HUES48 (cell line): ENCODE data around the gene METTL4.

Experiments used
- H3K27ac ChIP-seq: one replicate; pipeline ENCODE4 v1.7.0; 2013; ENCODE audit warnings: low read depth, low read length, inconsistent platforms
- H3K27me3 ChIP-seq: 2 replicates; pipeline ENCODE4 v1.6.1; 2013; ENCODE audit warnings: mild to moderate bottlenecking, low read length; ENCODE audit not compliant: control insufficient read depth, insufficient read depth
- H3K36me3 ChIP-seq: 2 replicates; pipeline ENCODE4 v1.6.1; 2013; ENCODE audit warnings: low read length; ENCODE audit not compliant: control insufficient read depth, insufficient read depth
- H3K4me1 ChIP-seq: 2 replicates; pipeline ENCODE4 v1.6.1; 2013; ENCODE audit warnings: mild to moderate bottlenecking, low read length; ENCODE audit not compliant: control insufficient read depth, insufficient read depth
- H3K4me3 ChIP-seq: 2 replicates; pipeline ENCODE4 v1.5.1; 2013; ENCODE audit warnings: mild to moderate bottlenecking, low read depth, low read length
- H3K9ac ChIP-seq: 2 replicates; pipeline ENCODE4 v1.6.1; 2013; ENCODE audit warnings: mild to moderate bottlenecking, low read depth, low read length, moderate library complexity
- H3K9me3 ChIP-seq: 2 replicates; pipeline ENCODE4 v1.6.1; 2013; ENCODE audit warnings: low read length; ENCODE audit not compliant: control insufficient read depth, insufficient read depth

METTL4 gene

DNA sequence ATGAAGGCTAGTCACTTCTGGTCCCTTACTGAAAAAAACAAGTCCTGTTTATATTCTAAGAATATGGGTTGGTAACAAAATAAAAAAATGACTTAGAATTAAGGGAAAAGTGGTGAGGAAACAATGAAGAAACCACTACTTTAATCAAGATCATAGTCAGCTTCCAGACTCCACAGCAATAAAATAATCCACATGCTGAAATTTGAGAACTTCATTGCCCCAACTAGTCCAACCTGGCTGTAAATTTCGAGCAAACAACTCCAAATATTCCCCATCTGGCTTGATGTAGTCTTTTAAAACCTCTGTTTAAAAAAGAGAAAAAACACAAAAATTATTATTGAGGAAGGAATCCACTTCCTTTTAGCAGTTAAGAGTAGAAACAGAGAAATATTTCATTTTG, 32.5 kb downstream of the METTL4 start:
- no peaks in the 10 kb centered on the region for H3K9me3 ChIP-seq
- no peak overlapping the region for H3K4me3 ChIP-seq
- no peak overlapping the region for H3K27ac ChIP-seq
- H3K27me3 ChIP-seq, result no peaks in the 10 kb centered on the region
- H3K9ac ChIP-seq, result no peak overlapping the region
- H3K4me1 ChIP-seq, result peaks cover 4% of the 10 kb centered on the region
- H3K36me3 ChIP-seq, result peaks cover 8% of the 10 kb centered on the region; the same call in 1 of the 2 replicates

DNA sequence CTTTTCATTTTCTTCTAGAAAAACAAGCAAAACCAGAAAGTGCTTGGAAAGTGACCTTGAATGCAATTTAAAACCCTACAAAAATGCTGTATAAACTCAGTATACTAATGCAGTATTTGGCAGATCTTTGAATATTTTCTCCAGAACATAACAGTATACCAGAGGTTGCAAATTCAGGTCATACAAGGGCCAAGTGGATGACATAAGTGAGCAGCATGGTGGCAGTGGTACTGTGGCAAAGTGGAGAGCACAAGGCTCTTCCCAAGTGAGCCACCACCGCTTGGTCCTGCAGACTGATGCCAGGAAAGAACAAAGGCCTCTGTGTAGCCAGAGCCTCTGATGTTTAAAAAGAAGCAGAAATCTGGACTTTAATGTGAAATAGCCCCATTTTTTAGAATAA, 33.1 kb downstream of the METTL4 start:
- Histone ChIP-seq H3K36me3 (peaks cover 8% of the 10 kb centered on the region; the same call in 1 of the 2 replicates), H3K9me3 (no peaks in the 10 kb centered on the region), H3K27me3 (no peaks in the 10 kb centered on the region), H3K9ac (no peak overlapping the region), H3K4me3 (no peak overlapping the region), H3K27ac (no peak overlapping the region), H3K4me1 (peaks cover 4% of the 10 kb centered on the region)

DNA sequence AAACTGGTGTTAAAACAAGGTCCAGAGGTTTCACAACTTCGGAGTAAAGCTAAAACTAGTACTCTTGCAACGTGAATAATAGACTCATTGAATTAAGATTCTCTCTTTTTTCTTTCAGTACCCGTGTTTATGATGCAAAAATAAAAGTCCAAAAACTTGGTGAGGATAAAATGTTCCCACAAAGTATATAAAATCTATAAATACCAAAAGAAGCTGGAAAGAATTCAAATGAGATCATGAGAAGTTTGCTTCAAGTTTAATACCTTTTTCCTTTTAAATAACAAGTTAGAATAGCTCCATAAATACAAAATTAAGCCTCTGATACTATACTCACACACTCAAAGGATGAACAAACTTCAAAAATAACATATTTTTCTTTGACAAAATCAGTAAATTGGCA, 34.0 kb downstream of the METTL4 start:
- Histone ChIP-seq H3K27me3 (no peaks in the 10 kb centered on the region), H3K4me3 (no peak overlapping the region), H3K36me3 (peaks cover 8% of the 10 kb centered on the region; the same call in 1 of the 2 replicates), H3K9me3 (peaks cover 8% of the 10 kb centered on the region; the same call in 1 of the 2 replicates), H3K9ac (no peak overlapping the region), H3K4me1 (peaks cover 4% of the 10 kb centered on the region), H3K27ac (no peak overlapping the region)

DNA sequence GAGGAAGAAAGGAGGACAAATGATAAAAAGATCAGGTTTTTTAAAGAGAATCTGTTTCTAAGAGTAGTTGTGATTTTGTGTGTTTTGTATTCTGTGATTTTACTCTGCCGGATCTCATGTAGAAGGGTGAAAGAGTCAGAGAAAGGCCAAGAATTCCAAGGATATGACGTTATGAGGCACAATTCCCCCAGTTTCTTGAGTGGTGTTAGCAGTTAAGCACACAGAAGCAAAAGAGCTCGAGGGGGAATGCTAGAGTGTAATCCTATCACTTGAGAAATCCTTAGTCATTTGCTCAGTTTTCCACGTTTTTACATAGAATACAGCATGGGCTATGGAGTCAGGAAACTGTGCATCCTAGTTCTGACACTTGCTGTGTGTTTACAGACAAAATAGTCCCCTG, 34.8 kb downstream of the METTL4 start:
- Histone ChIP-seq H3K9me3 (peaks cover 10% of the 10 kb centered on the region; the same call in 1 of the 2 replicates), H3K27me3 (no peaks in the 10 kb centered on the region), H3K4me3 (no peak overlapping the region), H3K9ac (no peak overlapping the region), H3K27ac (no peak overlapping the region), H3K36me3 (peaks cover 8% of the 10 kb centered on the region; the same call in 1 of the 2 replicates), H3K4me1 (peaks cover 4% of the 10 kb centered on the region; the same call in 1 of the 2 replicates)

DNA sequence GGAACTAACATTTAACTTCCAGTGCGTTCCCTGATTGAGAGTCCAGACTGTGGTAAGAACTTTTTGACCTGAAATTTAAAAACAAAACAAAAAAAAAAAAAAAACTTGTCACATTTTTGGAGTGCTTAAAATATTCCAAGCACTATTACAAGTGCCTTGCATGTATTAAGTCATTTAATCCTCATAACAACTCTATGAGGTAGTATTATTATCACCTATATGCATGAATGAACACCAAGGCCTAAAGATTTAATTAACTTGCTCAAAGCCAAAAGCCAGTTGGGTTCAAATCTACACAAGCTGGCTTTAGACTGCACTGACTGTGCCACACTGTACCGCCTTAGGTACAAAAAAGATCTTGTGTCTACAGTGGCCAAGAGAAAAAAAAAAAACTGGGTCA, 35.2 kb downstream of the METTL4 start:
- peaks cover 8% of the 10 kb centered on the region; the same call in 1 of the 2 replicates for H3K36me3 ChIP-seq
- H3K4me3 ChIP-seq, result no peak overlapping the region

DNA sequence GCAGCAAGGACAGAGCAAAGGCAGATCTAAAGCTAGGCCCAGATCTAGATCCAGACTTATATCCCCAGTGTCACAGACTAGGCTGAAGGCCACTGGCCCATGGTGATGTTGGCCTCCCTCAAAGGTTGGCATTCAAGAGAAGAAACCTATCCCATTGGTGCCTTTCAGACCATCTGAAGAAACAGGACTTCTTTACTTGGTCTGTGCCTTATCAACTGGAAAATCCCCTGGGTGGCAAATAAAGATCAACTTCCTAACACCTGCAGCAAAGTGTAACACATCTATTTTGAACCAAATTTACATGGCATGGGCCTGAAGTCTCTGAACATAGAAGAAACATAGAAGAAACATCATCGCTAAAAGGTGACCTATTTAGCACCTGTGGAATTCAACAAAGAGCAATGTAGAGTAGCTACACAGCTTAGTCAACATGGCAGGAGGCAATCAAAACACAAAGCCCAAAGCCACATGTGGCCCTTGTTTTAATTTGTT, 35.8 kb downstream of the METTL4 start:
- Histone ChIP-seq H3K27ac (no peak overlapping the region), H3K9me3 (peaks cover 10% of the 10 kb centered on the region; the same call in 1 of the 2 replicates), H3K4me1 (peaks cover 4% of the 10 kb centered on the region; the same call in 1 of the 2 replicates), H3K9ac (no peak overlapping the region), H3K36me3 (peaks cover 8% of the 10 kb centered on the region; the same call in 1 of the 2 replicates), H3K4me3 (no peak overlapping the region), H3K27me3 (no peaks in the 10 kb centered on the region)

More for the DNA sequence above, 35.2 kb downstream of the METTL4 start:
- H3K27ac ChIP-seq, result no peak overlapping the region
- H3K4me1 ChIP-seq, result peaks cover 4% of the 10 kb centered on the region; the same call in 1 of the 2 replicates
- no peaks in the 10 kb centered on the region for H3K27me3 ChIP-seq
- H3K9me3 ChIP-seq, result peaks cover 10% of the 10 kb centered on the region; the same call in 1 of the 2 replicates
- H3K9ac ChIP-seq, result no peak overlapping the region

DNA sequence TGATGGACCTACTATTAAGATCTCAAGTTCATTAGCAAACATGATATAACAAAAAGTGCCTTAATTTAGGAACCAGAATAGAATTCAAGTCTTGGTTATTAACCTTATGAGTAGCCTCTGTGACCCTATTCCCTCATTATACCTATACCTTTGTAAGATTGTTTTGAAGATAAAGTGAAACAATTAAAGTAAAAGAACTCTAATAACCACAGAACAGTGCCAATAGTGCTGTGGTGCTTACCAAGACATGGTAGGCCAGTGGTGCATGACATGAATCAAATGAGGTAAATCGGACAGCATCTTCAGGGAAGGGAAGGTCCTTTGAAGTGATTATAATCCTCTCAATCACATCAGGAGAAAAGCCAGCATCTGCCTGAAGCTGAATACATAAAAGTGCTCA, 36.4 kb downstream of the METTL4 start:
- H3K9ac ChIP-seq, result no peak overlapping the region

DNA sequence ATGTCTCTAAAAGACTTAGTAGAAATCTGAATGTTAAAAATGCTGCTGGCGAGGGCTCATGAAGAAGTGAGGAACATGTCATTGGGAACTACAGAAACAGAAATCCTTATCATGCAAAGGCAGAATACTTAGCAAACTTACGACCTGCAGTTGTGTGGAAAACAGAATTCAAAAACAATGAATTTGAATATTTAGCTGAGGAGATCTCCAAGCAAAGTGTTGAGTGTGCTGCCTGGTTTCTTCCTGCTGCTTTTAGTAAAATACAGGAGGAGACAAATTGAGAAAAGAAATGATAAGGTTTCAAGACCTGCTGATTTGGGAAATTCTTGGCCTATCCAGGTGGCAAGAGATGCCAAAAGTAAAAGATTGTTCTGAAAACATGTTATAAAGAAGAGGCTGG, 38.5 kb downstream of the METTL4 start:
- Histone ChIP-seq H3K27ac (no peak overlapping the region), H3K4me3 (no peak overlapping the region), H3K9me3 (peaks cover 10% of the 10 kb centered on the region; the same call in 1 of the 2 replicates), H3K36me3 (no peaks in the 10 kb centered on the region), H3K27me3 (no peaks in the 10 kb centered on the region), H3K9ac (no peak overlapping the region), H3K4me1 (peaks cover 4% of the 10 kb centered on the region; the same call in 1 of the 2 replicates)

More for the DNA sequence above, 36.4 kb downstream of the METTL4 start:
- Histone ChIP-seq H3K27me3 (no peaks in the 10 kb centered on the region), H3K27ac (no peak overlapping the region), H3K36me3 (peaks cover 8% of the 10 kb centered on the region; the same call in 1 of the 2 replicates), H3K9me3 (peaks cover 10% of the 10 kb centered on the region; the same call in 1 of the 2 replicates), H3K4me1 (peaks cover 4% of the 10 kb centered on the region; the same call in 1 of the 2 replicates), H3K4me3 (no peak overlapping the region)

DNA sequence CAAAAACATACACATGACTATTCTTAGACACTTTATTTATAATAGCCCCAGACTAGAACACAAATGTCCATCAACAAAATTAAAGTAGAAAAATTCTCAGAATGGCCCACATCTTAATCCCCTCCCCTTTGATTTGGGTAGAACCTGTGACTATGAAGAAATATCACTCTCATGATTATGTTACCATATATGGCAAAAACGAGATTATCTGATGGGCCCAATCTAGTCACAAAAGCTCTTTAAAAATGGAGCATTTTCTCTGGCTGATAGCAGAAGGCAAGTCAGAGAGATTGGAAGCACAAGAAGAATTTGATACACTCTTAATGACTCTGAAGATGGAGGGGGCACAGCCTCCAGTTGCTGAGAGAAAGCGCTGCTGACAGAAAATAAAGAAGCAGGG, 39.6 kb downstream of the METTL4 start:
- Histone ChIP-seq H3K4me1 (peaks cover 4% of the 10 kb centered on the region; the same call in 1 of the 2 replicates), H3K36me3 (no peaks in the 10 kb centered on the region), H3K9ac (no peak overlapping the region), H3K4me3 (no peak overlapping the region), H3K9me3 (peaks cover 10% of the 10 kb centered on the region; the same call in 1 of the 2 replicates), H3K27ac (no peak overlapping the region), H3K27me3 (no peaks in the 10 kb centered on the region)

DNA sequence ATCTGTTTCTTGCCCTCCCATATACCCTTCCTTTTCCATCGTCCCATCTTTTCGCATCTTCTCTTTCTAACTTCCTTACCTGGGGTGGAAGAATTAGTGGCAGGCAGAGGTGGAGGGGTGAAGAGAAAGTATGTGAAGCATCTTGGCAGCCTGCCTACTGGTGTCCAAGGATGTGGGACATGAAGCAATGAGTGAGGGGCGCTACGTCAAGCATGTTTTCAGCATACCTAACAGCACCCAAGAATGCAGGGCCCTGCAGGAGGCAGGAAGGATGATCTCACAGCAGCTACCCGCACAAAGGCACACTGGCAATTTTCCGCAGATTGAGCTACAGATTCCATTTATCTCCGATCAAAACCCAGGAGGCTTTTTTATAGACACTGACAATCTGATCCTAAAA, 42.2 kb downstream of the METTL4 start:
- H3K27me3 ChIP-seq, result no peaks in the 10 kb centered on the region
- no peaks in the 10 kb centered on the region for H3K36me3 ChIP-seq
- no peak overlapping the region for H3K9ac ChIP-seq
- H3K27ac ChIP-seq, result no peak overlapping the region
- no peaks in the 10 kb centered on the region for H3K4me1 ChIP-seq
- peaks cover 10% of the 10 kb centered on the region; the same call in 1 of the 2 replicates for H3K9me3 ChIP-seq
- H3K4me3 ChIP-seq, result no peak overlapping the region

DNA sequence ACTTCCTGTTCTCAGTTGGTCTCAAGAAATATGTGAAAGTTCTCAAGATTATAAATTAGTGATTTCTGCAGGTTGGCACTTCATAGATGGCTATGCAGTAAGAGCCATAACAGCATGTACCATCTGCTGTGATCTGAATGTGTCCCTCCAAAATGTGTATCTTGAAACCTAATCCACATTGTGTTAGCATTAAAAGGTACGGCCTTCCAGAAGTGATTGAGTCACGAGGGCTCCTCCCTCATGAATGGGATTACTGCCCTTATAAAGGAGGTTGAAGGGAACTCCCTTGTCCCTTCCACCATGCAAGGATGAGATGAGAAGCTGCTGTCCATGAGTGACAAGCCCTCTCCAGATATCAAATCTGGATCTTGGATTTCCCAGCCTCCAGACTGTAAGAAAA, 45.0 kb downstream of the METTL4 start:
- H3K27ac ChIP-seq, result no peak overlapping the region
- no peaks in the 10 kb centered on the region for H3K36me3 ChIP-seq
- no peaks in the 10 kb centered on the region for H3K27me3 ChIP-seq
- no peak overlapping the region for H3K9ac ChIP-seq
- no peaks in the 10 kb centered on the region for H3K4me1 ChIP-seq
- no peak overlapping the region for H3K4me3 ChIP-seq
- no peaks in the 10 kb centered on the region for H3K9me3 ChIP-seq
